Vagina (tissue), 2 donors: ENCODE results near the gene SLC39A3. TPM values are rescaled to one million over a fixed set of nuclear protein-coding genes. Genes with fewer than 3 reads are reported as not detected.
A peak's percentile ranks its signal among the peaks of the same experiment; 100 is the strongest.

ENCODE experiments used
- DNase-seq, 2 donors: peaks; one replicate each; pipeline ENCODE4 v3.0.0-alpha.2; 2017; ENCODE audit errors: extremely low spot score in 2 of 2
- H3K27ac ChIP-seq: fragments of 200-600 bp; sonication (generic); one replicate; pipeline ENCODE4 v1.5.1; 2019
- H3K27me3 ChIP-seq: fragments of 200-600 bp; sonication (generic); one replicate; pipeline ENCODE4 v1.5.1; 2019
- H3K36me3 ChIP-seq, 2 donors: fragments of 200-600 bp; sonication (generic); one replicate each; pipeline ENCODE4 v1.5.1; 2017 to 2019
- H3K4me1 ChIP-seq: fragments of 200-600 bp; sonication (generic); one replicate; pipeline ENCODE4 v1.5.1; 2019
- H3K4me3 ChIP-seq, 2 donors: fragments of 200-600 bp; sonication (generic); 1 replicate in 1 of 2; 2 replicates in 1 of 2; pipeline ENCODE4 v1.5.1; 2016 to 2019
- H3K9me3 ChIP-seq: fragments of 200-600 bp; sonication (generic); one replicate; pipeline ENCODE4 v1.5.1; 2019
- POLR2A ChIP-seq, 2 donors: fragments of 450-650 bp; IDR thresholded peaks; one replicate each; pipeline ENCODE4 v1.6.1; 2017; ENCODE audit warnings: antibody characterized with exemption in 2 of 2, mild to moderate bottlenecking in 2 of 2, moderate library complexity in 2 of 2
- POLR2AphosphoS5 ChIP-seq, 2 donors: sonication (generic); formaldehyde crosslinking; IDR thresholded peaks; one replicate each; pipeline ENCODE4 v1.9.0; 2017; ENCODE audit warnings: antibody characterized with exemption in 2 of 2, mild to moderate bottlenecking in 2 of 2, low read depth in 1 of 2; ENCODE audit not compliant: insufficient read depth in 1 of 2
- intact Hi-C: fragments of 100-400 bp; cut with DNase I; formaldehyde crosslinking; loops from one replicate; pipeline ENCODE4 v1.15.1; 2023
- total RNA-seq: library from RNA; depleted of rRNA; stranded (reverse); fragments of >200 nt; gene quantifications from one replicate; pipeline ENCODE4 v1.2.3, GENCODE V29; 2016
- TF ChIP-seq, protein P1 (sequence below), 3 experiments: fragments of 450-650 bp in 2 of 3; fragments of 200-600 bp in 1 of 3; sonication (generic) in 1 of 3; IDR thresholded peaks; one replicate each; pipeline ENCODE4 v1.5.1; 2017 to 2019; ENCODE audit warnings: antibody characterized with exemption in 3 of 3, mild to moderate bottlenecking in 2 of 3, moderate library complexity in 2 of 3

SLC39A3 gene
- total RNA-seq, 1 donor from 2014 or later = 27.7 TPM

DNA sequence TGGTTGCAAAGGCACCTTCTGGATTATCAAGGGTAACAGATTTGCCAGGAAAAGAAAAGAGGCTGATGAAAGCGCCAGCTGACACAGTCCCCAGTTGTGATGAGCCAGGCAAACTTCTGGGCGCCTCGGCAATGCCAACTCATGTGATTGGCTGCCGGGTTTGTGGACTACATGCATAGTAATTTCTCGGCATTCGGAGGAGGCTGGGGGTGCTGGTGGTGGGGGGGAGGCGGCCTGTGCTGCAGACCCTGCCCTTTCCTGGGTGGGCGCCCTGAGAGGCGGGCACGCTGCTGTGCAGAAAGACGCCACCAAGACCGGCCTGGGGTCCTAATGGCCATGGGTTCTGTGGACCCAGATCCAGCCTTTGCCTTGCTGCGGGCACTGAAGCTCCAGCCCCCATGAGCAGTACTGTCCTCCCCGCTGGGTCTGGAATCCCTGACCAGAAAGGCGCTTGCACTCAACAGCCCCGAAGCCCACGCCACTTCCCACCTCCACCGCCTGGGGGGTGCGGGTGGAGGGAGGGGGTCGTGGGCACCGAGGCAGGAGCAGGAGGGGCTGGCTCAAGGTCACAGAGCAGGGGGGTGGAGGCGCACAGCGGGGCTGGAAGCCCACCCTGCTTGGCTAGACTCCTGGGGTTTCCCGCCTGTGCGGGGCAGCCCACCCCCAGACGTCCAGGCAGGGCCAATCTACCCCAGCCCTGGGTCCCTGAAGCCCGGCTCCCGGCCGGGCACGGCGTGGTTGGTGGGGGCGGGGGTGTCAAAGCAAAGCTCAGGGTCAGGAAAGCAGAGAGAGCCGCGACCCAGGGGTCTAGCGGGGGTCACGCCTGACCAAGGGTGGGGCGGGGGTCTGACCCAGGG is 19.7 kb downstream of the SLC39A3 start:
- Histone ChIP-seq H3K27ac (peak overlapping the region; percentile 30), H3K36me3 (no peaks in the 10 kb centered on the region), H3K9me3 (peaks cover 3% of the 10 kb centered on the region), H3K4me1 (peaks cover 37% of the 10 kb centered on the region), H3K4me3 (peak overlapping the region; percentile 38 to 44), H3K27me3 (no peaks in the 10 kb centered on the region)
- TF ChIP-seq POLR2A (IDR thresholded peaks at IDR 0.05) (no peak), POLR2AphosphoS5 (IDR thresholded peaks at IDR 0.05; ENCODE audit: insufficient read depth in 1 of 2, low read depth in 1 of 2) (no peak)
- TF ChIP-seq, protein P1, sequence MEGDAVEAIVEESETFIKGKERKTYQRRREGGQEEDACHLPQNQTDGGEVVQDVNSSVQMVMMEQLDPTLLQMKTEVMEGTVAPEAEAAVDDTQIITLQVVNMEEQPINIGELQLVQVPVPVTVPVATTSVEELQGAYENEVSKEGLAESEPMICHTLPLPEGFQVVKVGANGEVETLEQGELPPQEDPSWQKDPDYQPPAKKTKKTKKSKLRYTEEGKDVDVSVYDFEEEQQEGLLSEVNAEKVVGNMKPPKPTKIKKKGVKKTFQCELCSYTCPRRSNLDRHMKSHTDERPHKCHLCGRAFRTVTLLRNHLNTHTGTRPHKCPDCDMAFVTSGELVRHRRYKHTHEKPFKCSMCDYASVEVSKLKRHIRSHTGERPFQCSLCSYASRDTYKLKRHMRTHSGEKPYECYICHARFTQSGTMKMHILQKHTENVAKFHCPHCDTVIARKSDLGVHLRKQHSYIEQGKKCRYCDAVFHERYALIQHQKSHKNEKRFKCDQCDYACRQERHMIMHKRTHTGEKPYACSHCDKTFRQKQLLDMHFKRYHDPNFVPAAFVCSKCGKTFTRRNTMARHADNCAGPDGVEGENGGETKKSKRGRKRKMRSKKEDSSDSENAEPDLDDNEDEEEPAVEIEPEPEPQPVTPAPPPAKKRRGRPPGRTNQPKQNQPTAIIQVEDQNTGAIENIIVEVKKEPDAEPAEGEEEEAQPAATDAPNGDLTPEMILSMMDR (IDR thresholded peaks at IDR 0.05) = no peak
- DNase-seq = no peak
- intact Hi-C loops = loop anchor here (5.0 kb wide), 1 partner anchor 53 kb away; no protein-coding TSS in a partner anchor

DNA sequence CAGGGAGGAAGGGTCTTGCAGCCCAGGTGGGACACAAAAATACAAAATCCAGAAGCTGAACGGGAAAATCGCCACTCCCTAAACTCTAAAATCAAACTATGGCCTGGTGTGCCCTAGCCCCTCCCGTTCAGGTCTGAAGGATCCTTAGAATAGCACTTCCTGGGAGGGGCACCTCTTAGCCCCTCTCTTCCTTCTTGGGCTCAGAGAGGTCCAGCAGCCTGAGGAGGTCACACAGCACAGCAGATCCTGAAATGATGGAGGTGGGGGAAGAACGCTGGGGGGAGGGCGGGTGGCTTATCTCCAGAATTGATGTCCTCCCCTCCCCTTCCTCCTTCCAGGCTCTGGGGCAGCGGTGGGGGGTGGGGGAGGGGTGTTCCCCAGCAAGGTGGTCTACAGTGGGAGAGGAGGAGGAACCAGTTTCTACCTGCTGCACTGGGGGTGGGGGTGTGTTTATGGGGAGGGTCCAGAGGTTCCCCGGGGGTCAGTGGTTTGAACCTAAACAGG is 20.5 kb downstream of the SLC39A3 start:
- Histone ChIP-seq H3K36me3 (no peaks in the 10 kb centered on the region), H3K27ac (no peak overlapping the region), H3K9me3 (peaks cover 3% of the 10 kb centered on the region), H3K4me1 (peaks cover 37% of the 10 kb centered on the region), H3K4me3 (no peak overlapping the region), H3K27me3 (no peaks in the 10 kb centered on the region)
- no peak for DNase-seq
- intact Hi-C loops = loop anchor here (5.0 kb wide), 1 partner anchor 52 kb away; no protein-coding TSS in a partner anchor
- TF ChIP-seq POLR2A (IDR thresholded peaks at IDR 0.05) (no peak), POLR2AphosphoS5 (IDR thresholded peaks at IDR 0.05; ENCODE audit: insufficient read depth in 1 of 2, low read depth in 1 of 2) (no peak)
- TF ChIP-seq, protein P1 (IDR thresholded peaks at IDR 0.05) = no peak

DNA sequence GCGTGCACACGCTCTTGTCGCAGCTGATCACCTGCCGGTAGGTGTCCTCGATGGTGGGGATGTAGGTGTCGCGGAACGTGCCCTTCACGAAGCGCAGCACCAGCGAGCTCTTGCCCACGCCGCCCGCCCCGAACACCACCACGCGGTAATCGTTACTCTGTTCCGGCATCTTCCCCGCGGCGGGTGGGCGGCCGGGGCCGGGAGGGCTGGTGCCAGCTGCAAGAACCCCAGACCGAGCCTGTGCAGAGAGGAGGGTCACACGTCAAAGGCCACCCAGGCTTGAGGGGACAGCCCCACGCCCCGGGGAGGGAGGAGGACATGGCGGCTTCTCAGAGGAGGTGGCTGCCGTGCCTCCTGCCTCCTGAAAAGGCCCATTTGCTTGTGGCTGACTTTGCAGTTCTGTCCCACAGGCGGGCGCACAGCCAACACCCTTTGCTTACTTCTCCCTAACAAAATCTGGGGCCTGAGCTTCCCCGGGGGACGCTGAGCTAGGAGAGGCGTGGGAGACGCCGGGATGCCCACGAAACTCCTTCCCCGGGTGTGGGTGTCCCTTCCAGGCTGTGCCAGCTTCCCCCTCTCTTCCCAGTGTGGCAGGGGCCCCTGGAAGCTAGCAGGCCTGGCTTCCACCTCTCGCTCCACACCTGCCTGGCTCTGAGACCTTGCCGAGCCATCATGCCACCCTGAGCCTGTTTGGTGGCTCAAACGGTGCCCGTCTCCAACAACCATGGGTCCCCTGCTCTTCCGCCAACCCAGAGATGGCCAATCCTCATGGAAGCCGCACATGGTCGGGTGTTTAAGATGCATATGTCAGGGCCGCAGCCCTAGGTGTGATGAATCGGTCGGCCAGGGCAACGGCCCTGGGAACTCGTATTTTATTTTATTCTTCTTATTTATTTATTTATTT is 21.9 kb downstream of the SLC39A3 start:
- Histone ChIP-seq H3K9me3 (peaks cover 3% of the 10 kb centered on the region), H3K4me1 (peaks cover 25% of the 10 kb centered on the region), H3K4me3 (no peak overlapping the region), H3K27me3 (no peaks in the 10 kb centered on the region), H3K36me3 (no peaks in the 10 kb centered on the region), H3K27ac (no peak overlapping the region)
- intact Hi-C loops = loop anchor here (5.0 kb wide), 1 partner anchor 51 kb away; no protein-coding TSS in a partner anchor
- DNase-seq = no peak
- TF ChIP-seq, protein P1 (IDR thresholded peaks at IDR 0.05) = no peak
- TF ChIP-seq POLR2A (IDR thresholded peaks at IDR 0.05) (no peak), POLR2AphosphoS5 (IDR thresholded peaks at IDR 0.05; ENCODE audit: insufficient read depth in 1 of 2, low read depth in 1 of 2) (no peak)

DNA sequence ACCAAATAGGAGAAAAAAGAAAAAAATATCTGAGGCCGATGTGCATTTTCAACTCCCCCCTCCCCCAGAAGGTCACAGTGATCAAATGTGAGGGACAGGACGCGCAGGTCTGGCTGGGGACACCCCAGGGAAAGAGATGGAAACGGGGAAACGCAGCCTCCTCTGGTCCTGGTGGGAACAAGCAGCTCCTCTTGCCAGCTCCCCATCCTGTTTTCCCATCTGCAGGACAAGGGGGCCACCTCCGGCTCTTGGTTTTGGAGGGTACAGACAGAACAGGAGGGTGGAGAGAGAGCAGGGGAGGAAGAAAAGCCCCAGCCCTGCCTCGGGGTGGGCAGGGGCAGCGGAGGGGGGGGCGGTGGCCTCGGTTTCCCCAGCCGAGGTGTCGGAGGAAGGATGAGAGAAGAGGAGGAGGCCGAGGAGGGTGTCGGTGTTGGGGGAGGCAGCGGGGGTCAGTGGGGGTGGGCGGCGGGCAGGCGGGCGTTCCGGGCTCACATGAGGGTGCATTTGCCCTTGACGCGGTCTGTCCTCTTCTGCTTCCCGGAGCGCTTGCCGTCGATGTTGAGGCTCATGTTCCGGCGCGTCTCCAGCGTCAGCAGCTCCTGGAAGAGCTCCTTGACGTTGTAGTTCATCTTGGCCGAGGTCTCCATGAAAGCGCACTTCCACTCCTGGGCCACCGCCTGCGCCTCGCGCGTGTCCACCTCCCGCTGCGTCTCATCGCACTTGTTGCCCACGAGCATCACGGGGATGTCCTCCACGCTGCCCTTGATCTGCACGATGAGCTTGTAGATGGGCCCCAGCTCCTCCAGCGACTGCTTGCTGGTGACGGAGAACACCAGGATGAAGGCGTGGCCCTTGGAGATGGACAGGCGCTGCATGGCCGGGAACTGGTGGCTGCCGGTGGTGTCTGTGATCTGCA is 22.8 kb downstream of the SLC39A3 start:
- DNase-seq = no peak
- Histone ChIP-seq H3K4me3 (no peak overlapping the region), H3K27ac (no peak overlapping the region), H3K9me3 (peaks cover 3% of the 10 kb centered on the region), H3K27me3 (no peaks in the 10 kb centered on the region), H3K36me3 (no peaks in the 10 kb centered on the region), H3K4me1 (peaks cover 16% of the 10 kb centered on the region)
- TF ChIP-seq POLR2A (IDR thresholded peaks at IDR 0.05) (no peak), POLR2AphosphoS5 (IDR thresholded peaks at IDR 0.05; ENCODE audit: insufficient read depth in 1 of 2, low read depth in 1 of 2) (no peak)
- TF ChIP-seq, protein P1 (IDR thresholded peaks at IDR 0.05) = no peak
- intact Hi-C loops = loop anchor here (5.0 kb wide), 1 partner anchor 50 kb away; no protein-coding TSS in a partner anchor
